Middle frontal gyrus (tissue), 1 donor: Measurements from ENCODE around the gene PTGER2.

ENCODE experiments used
- DNase-seq: peaks from one replicate; pipeline ENCODE4 v3.0.0-alpha.2; 2015; ENCODE audit warnings: low spot score; ENCODE audit errors: extremely low spot score

Gene PTGER2

DNA sequence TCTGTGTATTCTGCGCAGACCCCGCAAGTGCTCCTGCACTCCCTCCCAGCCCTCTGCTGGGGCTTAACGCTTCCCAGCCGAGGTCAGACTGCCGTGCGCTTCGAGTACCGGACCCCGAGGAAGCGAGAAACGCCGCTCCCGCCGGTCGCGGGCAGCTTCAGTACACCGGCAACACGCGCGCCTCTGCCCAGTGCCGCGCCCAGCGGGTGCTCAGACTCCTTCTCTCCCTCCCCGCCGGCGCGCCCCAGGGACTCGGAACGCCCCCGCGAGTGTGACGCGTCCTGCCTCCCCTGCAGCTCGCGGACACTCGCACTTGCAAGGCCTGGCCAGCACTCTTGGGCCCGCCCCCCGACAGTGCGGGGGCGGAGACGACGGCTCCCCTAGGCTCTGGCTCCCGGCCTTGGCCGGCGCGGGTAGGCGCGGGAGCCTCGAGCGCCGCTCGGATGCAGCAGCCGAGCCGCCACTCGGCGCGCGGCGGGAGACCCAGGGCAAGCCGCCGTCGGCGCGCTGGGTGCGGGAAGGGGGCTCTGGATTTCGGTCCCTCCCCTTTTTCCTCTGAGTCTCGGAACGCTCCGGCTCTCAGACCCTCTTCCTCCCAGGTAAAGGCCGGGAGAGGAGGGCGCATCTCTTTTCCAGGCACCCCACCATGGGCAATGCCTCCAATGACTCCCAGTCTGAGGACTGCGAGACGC lies at the start of gene PTGER2:
TSS of gene PTGER2 (plus strand) at position 410 of the 692 bp plus-strand sequence. CDS start at position 647, 237 bp downstream.
- no peak for DNase-seq

DNA sequence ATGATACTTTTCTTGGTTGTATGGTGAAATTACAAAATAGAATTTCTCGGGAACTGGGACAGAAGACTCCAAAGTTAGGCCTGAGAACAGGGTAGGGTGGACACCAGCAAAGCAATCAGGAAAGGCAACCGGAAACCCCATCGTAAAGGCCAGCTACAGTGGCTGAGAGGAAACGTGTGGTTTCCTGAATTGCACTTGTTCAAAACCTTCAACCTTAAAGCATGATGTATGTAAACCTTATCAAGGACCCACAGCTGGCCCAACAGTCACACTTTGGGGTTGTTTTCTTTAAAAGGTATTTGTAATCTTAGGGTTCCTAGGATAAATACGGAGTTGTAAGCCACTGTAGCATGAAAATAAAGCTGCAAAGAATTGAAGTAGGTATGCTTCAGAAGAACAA lies 48.9 kb upstream of the PTGER2 start:
- no peak for DNase-seq

DNA sequence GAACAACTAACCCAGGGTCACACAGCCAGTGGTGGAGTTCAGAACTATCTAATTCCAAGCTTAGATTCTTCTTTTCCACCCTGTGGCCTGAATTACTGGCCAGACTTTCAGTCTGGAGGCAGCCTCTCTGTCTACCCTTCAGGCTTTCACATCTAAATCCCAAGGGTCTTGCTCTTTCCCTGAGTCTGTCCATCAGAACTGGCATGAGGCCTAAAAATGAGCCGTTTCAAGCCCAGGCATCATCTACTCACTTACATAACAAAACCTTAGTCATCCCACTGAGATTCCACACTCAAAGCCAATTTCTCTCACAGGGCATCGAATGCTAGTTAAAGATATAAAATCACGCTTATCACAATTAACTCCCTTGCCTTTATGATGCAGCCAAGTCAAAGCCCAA lies 47.9 kb upstream of the PTGER2 start:
- no peak for DNase-seq

DNA sequence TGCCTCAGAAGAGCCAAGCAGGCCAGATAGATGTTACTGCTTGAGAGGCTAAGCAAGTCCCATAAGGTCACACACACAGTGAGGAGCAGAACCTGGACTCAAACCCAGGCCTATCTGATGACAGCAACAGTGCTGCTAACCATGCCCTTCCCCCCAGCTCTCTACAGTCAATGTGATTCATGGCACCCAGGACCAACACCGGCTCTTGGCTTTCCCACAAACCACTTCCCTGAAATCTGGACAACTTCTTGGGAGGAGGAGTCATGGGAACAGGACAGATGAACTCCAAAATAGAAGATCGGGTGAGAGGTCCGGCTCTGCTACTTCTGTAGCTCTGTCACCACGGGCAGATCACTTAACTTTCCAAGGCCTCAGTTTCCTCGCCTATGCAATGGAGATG lies 47.3 kb upstream of the PTGER2 start:
- no peak for DNase-seq

DNA sequence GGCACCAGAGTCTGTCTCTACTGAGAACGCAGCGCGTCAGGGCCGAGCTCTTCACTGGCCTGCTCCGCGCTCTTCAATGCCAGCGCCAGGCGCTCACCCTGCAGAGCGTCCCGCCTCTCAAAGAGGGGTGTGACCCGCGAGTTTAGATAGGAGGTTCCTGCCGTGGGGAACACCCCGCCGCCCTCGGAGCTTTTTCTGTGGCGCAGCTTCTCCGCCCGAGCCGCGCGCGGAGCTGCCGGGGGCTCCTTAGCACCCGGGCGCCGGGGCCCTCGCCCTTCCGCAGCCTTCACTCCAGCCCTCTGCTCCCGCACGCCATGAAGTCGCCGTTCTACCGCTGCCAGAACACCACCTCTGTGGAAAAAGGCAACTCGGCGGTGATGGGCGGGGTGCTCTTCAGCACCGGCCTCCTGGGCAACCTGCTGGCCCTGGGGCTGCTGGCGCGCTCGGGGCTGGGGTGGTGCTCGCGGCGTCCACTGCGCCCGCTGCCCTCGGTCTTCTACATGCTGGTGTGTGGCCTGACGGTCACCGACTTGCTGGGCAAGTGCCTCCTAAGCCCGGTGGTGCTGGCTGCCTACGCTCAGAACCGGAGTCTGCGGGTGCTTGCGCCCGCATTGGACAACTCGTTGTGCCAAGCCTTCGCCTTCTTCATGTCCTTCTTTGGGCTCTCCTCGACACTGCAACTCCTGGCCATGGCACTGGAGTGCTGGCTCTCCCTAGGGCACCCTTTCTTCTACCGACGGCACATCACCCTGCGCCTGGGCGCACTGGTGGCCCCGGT lies 46.4 kb upstream of the PTGER2 start, which contains the start of gene PTGDR:
TSS of gene PTGDR (plus strand) at position 198 of the 778 bp plus-strand sequence. CDS start at position 315, 117 bp downstream.
- no peak for DNase-seq

DNA sequence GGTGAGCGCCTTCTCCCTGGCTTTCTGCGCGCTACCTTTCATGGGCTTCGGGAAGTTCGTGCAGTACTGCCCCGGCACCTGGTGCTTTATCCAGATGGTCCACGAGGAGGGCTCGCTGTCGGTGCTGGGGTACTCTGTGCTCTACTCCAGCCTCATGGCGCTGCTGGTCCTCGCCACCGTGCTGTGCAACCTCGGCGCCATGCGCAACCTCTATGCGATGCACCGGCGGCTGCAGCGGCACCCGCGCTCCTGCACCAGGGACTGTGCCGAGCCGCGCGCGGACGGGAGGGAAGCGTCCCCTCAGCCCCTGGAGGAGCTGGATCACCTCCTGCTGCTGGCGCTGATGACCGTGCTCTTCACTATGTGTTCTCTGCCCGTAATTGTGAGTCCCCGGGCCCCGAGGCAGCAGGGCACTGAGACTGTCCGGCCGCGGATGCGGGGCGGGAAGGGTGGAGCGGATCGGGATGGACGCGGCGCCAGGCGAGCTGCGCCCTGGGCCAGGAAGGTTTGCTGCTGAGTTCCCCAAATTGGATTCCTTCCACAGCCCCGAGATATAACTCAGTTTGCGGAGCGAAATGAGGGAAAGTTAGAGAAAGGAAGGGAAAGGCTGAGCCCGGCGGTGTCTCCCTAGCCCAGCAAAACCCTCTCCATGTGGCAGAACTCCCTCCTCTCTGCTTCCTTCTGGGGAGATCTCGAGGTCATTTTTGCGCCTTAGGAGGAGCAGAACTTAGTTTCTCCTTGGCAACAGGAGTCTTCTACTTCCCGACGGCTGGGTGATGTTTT lies 45.6 kb upstream of the PTGER2 start:
- DNase-seq: no peak

- DNase-seq: no peak
These were observed 45.0 kb upstream of the PTGER2 start for GRCh38 chr14:52269100-52269499.

GRCh38 chr14:52269982-52270381 lies 44.1 kb upstream of the PTGER2 start:
- DNase-seq: no peak

GRCh38 chr14:52271538-52271937 lies 42.6 kb upstream of the PTGER2 start:
- DNase-seq: no peak

- no peak for DNase-seq
These were observed 41.7 kb upstream of the PTGER2 start for GRCh38 chr14:52272375-52272774.

GRCh38 chr14:52275372-52275771 lies 38.7 kb upstream of the PTGER2 start:
- no peak for DNase-seq

DNA sequence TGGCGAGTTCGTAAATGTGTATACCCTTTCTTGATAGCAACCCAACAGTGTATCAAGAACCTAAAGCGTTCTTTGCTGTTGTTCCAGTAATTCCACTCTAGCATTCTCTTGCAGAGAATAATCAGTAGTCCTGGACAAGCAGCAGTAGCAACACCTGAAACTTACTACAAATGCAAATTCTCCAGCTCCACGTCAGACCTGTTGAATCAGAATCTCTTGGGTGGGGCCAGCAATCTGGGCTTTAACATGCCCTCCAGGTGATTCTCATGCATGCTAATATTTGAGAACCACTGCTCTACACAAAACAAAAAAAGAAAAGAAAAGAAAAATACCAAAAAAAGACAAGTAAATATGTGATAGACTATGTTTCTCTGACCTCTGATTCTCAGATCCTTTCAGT lies 36.6 kb upstream of the PTGER2 start:
- DNase-seq: no peak

DNA sequence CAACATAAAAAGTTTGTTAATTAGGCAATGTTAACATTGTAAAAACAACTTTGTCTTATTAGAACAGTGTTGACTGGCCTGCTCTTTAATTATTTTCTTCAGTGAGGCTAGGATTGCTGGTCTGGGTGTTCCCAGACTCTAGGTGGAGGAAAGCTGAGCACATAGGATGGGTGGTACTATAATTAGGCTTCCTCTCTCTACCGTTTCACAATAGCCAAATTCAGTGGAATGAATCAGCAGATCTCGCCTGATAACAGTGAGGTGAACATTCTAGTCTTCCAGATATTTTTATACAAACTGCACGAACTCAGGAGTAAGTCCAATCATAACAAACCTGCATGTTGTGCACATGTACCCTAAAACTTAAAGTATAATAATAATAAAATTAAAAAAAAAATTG lies 34.7 kb upstream of the PTGER2 start:
- DNase-seq: no peak

DNA sequence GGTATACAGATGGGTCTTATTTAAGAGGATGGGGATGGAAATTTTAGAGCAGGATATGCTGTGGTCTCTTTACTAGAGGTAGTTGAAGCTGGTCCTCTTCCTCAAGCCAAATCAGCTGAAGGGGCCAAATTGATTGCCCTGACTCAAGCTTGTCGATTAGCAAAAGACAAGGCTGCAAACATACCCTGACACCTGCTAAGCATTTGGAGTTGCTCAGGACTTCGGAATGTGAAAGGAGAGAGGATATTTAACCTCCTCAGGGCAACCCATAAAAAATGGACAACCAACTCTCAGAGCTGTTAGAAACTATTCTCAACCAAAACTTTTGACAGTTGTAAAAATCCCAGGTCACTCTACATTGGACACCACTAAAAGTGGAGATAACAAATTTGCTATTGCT lies 31.0 kb upstream of the PTGER2 start:
- no peak for DNase-seq

DNA sequence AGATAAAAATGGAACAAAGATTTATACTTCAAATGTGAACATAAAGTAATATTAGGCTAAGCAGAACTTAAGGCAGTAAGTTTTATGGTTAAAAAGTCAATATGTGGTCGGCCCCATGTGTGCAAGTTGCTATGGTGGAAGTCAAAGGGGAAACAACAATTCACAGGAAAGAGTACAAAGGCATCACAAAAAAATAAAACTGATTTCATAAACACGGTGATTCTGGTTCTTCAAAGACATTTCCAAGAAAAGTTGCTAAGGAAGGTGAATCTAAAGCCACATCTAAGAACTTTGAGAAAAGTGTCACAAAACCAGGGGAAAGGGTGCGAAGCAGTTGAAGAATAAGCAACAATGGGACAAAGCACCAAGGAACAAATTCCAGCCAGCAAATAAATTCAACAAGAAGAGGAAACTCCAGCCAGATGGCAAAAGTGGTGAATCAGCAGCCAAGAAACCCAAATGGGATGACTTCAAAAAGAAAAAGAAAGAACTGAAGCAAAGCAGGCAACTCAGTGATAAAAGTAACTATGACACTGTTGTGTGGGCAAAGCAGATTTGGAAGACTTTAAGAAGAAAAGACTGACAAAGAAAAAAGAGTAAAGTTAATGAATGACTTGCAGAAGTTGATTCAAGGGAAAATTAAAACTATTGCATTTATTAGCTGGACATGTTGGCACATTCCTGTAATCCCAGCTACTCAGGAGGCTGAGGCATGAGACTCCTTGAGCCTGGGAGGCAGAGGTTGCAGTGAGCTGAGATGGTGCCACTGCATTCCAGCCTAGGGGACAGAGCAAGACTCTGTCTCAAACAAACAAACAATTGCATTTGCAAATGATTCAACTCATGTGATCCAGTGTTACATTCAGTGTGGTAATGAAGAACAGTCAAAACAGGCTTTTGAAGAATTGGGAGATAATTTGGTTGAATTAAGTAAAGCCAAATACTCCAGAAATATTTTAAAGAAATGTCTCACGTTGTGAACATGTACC lies 27.2 kb upstream of the PTGER2 start:
- no peak for DNase-seq

DNA sequence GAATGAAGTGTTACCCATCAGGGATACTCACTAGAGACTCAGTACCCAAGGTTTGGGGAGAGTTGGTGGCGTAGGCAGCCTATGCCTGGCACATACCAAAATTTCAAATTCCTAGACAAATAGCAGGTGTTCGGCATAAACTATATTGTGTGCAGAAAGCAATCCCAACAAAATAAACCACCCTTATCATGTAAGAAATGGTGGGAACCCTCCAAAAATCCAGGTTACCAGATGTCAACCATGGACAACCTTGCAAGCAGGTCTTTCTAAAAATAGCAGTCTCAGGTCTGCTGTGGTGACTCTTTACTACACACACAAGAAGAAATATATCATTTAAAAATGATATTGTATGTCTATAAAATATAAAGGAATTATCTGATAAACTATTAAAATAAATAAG lies 17.7 kb upstream of the PTGER2 start:
- DNase-seq: no peak

DNA sequence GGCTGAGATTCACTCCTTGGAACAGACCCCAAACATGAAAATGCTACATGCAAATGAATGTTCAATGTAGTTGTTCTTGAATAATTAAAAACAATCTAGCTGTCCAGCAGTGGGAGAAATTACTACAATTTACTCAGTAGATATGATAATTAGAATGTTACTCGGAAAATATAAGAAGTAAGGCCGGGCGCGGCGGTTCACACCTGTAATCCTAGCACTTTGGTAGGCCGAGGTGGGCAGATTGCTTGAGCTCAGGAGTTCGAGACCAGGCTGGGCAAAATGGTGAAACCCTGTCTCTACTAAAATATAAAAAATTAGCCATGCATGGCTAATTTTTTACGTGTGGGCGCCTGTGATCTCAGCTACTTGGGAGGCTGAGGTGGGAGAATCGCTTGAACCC lies 15.3 kb upstream of the PTGER2 start:
- no peak for DNase-seq

DNA sequence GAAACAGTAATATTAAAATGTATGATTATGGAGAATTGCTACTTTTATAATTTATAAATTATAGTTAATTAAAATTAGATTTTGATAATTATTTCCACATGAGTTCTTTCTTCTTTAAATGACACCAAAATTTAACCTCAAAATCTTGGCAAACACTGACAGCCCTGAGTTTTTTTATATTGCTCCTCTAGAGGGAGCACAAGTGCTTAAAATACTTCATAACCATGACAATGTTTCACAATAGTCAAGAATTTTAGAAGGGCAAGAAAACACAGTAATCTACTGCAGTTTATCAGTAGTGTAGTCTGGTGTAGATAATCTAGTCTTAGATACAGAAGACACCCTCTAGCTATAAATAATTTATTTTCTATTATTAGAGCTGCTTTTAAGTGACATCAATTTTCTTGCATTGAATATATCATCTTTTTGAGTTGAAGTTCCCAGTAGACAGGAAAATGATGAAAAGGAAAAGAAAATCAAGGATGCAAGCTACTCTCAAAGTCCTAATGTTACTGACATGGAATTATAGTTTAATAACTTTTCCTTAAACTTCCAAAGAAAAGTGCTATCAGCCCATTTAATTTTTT lies 14.3 kb upstream of the PTGER2 start:
- DNase-seq: no peak

DNA sequence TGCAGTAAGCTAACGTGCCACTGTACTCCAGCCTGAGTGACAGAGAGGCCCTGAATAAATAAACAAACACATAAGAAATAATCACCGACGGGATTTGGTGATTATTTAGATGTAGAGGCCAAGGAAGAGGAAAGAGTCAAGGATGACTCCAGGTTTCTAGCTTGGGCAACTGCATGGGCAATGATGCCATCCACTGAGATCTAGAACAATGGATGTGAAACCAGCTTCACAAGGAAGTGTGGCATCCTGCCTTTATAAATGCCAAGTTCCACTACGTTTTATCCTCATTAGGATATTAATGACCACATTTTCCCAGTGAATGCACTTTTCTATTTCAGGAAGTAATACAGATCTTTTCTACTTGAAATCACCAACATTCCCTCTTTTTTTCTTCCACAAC lies 10.9 kb upstream of the PTGER2 start:
- no peak for DNase-seq

GRCh38 chr14:52304248-52304904 lies 9.7 kb upstream of the PTGER2 start:
- no peak for DNase-seq
